Central memory CD8-positive, alpha-beta T cell (primary cell): ENCODE results near the gene TRPM5.
A peak's percentile ranks its signal among the peaks of the same experiment; 100 is the strongest.

ENCODE experiments used
- ATAC-seq: fragments of 150-1000 bp; cut with Tn5 transposase; replicated peaks from 2 replicates; pipeline ENCODE4 v1.10.0; 2022; ENCODE audit warnings: mild to moderate bottlenecking, moderate FRiP score, moderate number of reproducible peaks; ENCODE audit not compliant: poor library complexity, severe bottlenecking; ENCODE audit errors: extremely low read depth
- DNase-seq, 2 donors: peaks; one replicate each; pipeline ENCODE4 v3.0.0; 2021; ENCODE audit warnings: low spot score in 2 of 2
- H3K27ac Mint-ChIP-seq: one replicate; pipeline ENCODE4 v1.8.0; 2022; ENCODE audit warnings: low read depth, mild to moderate bottlenecking, moderate library complexity, mixed read lengths
- H3K27me3 Mint-ChIP-seq: one replicate; pipeline ENCODE4 v1.8.0; 2022; ENCODE audit warnings: mixed read lengths
- H3K36me3 Mint-ChIP-seq: one replicate; pipeline ENCODE4 v1.8.0; 2022; ENCODE audit warnings: mild to moderate bottlenecking, moderate library complexity, mixed read lengths; ENCODE audit not compliant: insufficient read depth
- H3K4me1 Mint-ChIP-seq: one replicate; pipeline ENCODE4 v1.8.0; 2022; ENCODE audit warnings: mixed read lengths
- H3K4me3 Mint-ChIP-seq: one replicate; pipeline ENCODE4 v1.8.0; 2022; ENCODE audit warnings: mild to moderate bottlenecking, moderate library complexity, mixed read lengths
- H3K9me3 Mint-ChIP-seq: one replicate; pipeline ENCODE4 v1.8.0; 2022; ENCODE audit warnings: mixed read lengths

TRPM5 gene

DNA sequence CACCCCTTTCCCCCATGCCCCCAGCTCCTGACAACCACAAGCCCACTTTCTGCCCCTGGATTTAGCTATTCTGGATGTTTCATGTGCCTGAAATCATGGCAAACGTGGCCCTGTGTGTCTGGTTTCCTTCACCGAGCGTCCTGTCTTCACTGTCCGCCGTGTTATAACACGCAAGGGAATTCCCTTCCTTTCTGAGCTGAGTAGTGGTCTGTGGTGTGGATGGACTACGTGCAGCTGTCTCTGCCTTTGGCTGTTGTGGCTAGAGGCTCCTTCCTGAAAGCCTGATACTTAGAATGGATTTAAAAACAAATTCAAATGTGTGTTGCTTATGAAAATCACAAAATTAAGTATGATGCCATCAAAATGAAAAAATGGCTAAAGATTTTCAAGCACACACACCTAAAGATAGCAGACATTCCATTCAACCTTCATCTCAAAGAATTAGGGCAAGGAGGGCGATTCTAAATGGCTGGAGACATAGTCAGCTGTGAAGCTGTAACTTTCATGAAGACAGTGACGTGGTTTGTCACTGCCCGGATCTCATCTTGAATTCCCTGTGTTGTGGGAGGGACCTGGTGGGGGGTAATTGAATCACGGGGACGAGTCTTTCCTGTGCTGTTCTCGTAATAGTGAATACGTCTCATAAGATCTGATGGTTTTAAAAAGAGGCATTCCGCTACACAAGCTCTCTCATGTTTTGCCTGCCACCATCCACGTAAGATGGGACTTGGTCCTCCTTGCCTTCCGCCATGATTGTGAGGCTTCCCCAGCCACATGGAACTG is 31.0 kb upstream of the TRPM5 start:
- Mint-ChIP-seq H3K27ac (no peak overlapping the region), H3K9me3 (peaks cover 14% of the 10 kb centered on the region), H3K4me3 (no peak overlapping the region), H3K36me3 (no peaks in the 10 kb centered on the region), H3K27me3 (no peaks in the 10 kb centered on the region), H3K4me1 (peaks cover 11% of the 10 kb centered on the region)
- no peak for DNase-seq
- ATAC-seq: no peak

DNA sequence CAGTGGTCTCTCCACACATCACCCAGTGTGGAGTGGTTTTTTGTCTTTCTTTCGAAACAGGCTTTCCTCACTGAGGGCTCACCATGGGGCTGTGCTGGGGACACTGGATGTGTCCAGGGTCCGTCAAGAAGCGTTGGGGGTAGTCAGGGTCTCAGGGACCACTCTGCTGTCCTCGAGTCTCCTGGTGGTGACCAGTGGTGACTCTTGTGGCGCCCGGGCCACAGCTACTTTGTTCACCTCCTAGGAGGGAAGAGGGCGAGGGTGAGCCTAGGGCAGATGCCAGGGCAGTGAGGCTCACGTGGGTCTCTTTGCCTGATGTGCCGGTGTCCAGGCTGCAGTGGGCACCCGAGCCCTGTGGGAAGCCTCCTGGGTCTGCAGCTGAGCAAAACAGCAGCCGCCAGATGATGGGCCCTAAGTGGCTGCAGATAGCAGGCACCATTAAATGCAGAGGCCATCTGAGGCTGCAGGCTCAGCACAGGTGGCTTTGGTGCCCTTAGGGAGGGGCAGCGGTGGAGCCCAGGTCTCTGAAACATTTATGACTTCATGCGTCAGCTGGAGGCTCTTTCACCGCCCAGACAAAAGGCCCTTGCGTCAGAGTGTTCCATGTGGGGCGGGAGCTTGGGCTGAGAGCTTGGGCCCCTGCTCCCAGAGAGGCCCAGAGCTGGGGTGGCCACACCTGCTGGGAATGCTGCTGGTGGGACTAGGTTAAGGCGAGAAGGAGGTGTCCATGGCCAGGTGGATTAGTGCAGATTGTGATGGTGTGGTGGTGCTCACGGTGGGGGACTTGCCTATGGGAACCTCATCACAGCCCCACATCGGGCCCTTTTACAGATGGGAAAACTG is 30.0 kb upstream of the TRPM5 start:
- no peak overlapping the region for H3K27ac Mint-ChIP-seq
- H3K4me1 Mint-ChIP-seq: peaks cover 11% of the 10 kb centered on the region
- peaks cover 6% of the 10 kb centered on the region for H3K9me3 Mint-ChIP-seq
- no peaks in the 10 kb centered on the region for H3K36me3 Mint-ChIP-seq
- H3K4me3 Mint-ChIP-seq: no peak overlapping the region
- no peaks in the 10 kb centered on the region for H3K27me3 Mint-ChIP-seq
- ATAC-seq (no peak), DNase-seq (peak in 1 of 2 donors; percentile 8)

DNA sequence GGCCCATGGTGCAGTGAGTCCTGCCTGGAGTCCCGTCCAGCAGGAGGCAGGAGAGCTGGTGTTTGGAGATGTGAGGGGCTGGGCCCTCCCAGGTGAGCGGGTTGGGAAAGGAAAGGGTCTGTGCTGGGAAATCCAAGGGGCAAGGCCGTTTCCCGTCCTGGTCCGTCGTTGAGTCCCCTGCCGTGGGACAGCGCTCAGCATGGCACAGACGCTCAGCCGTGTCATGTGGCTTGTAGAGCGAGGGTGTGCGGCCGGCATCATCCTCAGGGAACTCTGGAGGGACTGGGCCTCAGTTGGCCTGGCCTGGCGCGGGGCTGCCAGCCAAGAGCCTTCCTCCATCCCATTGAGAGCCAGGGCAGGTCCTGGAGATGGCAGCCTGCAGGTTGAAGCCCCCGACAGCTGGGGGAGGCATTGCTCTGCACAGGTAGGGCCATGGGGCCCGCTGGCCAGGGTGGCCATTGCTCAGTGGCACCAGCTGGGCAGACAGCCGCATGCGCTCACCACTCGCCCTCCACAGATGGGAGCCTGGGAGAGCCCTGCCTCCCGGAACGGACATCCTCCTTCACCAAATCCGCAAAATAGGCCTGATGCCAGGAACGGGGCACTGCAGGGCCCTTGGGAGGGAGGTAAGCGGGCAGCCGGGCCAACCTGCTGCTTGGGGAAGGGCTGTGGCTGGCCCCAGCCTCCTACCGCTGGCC is 29.2 kb upstream of the TRPM5 start:
- H3K36me3 Mint-ChIP-seq: no peaks in the 10 kb centered on the region
- no peak for ATAC-seq
- no peaks in the 10 kb centered on the region for H3K27me3 Mint-ChIP-seq
- H3K27ac Mint-ChIP-seq: no peak overlapping the region
- no peak overlapping the region for H3K4me3 Mint-ChIP-seq
- H3K4me1 Mint-ChIP-seq: peaks cover 11% of the 10 kb centered on the region
- peaks cover 6% of the 10 kb centered on the region for H3K9me3 Mint-ChIP-seq
- DNase-seq: peak in 1 of 2 donors; percentile 10

DNA sequence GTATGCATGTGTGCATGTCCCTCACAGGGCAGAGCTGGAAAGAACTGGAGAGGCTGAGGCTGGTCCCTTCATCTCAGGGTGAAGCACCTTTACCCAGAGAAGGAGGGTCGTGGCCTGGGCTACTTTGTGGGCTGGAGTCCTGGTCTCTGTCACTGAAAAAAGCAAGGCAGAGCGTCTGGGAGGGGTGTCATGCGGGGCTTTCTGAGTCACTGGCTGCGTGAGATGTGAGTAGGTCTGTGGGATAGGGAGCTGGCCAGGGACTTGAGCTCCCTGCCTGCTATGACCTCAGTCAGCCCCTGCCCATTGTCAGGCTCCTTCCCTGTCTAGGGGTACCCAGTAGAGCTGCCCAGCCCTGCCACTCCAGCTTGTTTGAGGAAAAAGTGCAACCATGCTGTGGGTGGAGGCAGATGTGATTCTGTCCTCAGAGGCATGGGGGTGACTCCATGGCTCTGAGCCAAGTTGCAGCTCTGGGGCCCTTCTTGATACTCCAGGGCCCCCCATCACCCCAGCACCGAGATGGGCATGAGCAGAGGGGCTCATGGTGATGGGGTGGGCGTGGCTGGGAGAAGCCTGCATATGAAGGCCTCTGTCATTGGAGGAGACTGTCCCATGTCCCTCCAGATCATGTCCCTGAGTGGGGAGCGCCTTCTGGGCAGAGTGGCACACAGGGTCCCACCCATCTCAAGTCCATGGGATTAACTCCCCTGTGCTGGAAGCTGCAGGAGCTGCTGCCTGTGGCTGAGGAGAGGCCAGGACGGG is 28.3 kb upstream of the TRPM5 start:
- Mint-ChIP-seq H3K4me3 (no peak overlapping the region), H3K27me3 (no peaks in the 10 kb centered on the region), H3K4me1 (peaks cover 12% of the 10 kb centered on the region), H3K36me3 (no peaks in the 10 kb centered on the region), H3K27ac (no peak overlapping the region), H3K9me3 (no peaks in the 10 kb centered on the region)
- ATAC-seq: no peak
- no peak for DNase-seq

DNA sequence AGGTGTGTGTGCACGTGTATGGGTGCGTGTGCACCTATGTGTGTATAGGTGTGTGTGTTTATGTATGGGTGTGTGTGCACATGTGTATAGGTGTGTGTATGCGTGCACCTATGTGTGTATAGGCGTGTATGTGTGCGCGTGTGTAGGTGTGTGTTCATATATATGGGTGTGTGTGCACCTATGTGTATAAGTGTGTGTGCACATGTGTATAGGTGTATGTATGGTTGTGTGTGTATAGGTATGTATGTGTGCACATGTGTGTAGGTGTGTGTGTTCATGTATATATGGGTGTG is 27.4 kb upstream of the TRPM5 start:
- DNase-seq (no peak), ATAC-seq (no peak)
- Mint-ChIP-seq H3K27me3 (no peaks in the 10 kb centered on the region), H3K9me3 (no peaks in the 10 kb centered on the region), H3K36me3 (peaks cover 3% of the 10 kb centered on the region), H3K4me1 (peaks cover 20% of the 10 kb centered on the region), H3K4me3 (no peak overlapping the region), H3K27ac (no peak overlapping the region)

DNA sequence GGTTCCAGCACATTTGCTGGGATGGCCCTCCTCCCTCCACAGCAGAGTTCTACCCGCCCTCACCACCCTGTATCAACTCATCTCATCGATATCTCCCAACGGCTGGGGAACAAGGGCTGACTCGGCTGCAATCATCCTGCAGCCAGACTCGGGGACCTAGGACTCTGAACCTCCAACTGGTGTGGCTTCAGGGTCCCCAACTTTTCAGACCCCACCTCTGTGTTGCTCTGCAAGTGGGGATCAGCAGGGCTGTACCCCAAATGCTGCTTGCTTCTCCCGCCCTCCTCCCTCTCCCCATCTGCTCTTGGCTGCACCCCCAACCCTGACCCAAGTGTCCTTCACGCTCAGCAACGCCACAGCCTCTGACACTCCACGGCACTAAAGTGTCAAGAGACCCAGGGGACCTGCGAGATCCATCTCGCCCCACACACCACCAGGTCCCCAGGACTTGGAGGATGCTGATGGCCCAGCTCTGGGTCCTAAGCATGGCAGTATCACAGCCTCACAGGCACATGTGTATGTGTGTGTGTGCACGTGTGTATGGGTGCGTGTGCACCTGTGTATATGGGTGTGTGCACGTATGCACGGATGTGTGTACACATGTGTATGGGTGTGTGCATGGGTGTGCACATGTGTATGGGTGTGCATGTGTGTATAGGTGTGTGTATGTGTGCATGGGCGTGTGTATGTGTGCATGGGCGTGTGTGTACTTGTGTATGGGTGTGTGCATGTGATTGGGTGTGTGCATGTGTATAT is 26.9 kb upstream of the TRPM5 start:
- no peaks in the 10 kb centered on the region for H3K27me3 Mint-ChIP-seq
- DNase-seq: peak in 1 of 2 donors; percentile 11
- peaks cover 3% of the 10 kb centered on the region for H3K36me3 Mint-ChIP-seq
- H3K4me3 Mint-ChIP-seq: no peak overlapping the region
- H3K9me3 Mint-ChIP-seq: no peaks in the 10 kb centered on the region
- H3K27ac Mint-ChIP-seq: no peak overlapping the region
- H3K4me1 Mint-ChIP-seq: peaks cover 25% of the 10 kb centered on the region
- no peak for ATAC-seq

DNA sequence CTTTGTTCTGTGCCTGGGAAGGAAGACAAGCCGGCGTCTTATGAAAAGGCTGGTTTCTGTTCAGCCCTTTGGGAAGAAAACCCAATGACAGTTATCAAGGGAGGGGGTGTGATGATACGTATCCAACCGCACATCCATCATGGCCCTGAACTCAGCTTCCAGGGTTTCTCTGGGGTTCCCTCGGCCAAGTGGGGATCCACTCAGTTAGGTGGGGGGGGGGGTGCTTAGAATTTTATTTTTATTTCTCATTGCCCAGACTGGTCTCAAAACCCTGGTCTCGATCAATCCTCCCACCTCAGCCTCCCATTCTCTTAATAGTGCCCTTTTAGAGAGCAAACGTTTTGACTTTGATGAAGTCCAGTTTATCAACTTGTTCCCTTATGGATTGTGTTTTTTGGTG is 26.2 kb upstream of the TRPM5 start:
- Mint-ChIP-seq H3K36me3 (peaks cover 4% of the 10 kb centered on the region), H3K27ac (no peak overlapping the region), H3K4me1 (peaks cover 25% of the 10 kb centered on the region), H3K27me3 (no peaks in the 10 kb centered on the region), H3K9me3 (no peaks in the 10 kb centered on the region), H3K4me3 (no peak overlapping the region)
- ATAC-seq (no peak), DNase-seq (no peak)

DNA sequence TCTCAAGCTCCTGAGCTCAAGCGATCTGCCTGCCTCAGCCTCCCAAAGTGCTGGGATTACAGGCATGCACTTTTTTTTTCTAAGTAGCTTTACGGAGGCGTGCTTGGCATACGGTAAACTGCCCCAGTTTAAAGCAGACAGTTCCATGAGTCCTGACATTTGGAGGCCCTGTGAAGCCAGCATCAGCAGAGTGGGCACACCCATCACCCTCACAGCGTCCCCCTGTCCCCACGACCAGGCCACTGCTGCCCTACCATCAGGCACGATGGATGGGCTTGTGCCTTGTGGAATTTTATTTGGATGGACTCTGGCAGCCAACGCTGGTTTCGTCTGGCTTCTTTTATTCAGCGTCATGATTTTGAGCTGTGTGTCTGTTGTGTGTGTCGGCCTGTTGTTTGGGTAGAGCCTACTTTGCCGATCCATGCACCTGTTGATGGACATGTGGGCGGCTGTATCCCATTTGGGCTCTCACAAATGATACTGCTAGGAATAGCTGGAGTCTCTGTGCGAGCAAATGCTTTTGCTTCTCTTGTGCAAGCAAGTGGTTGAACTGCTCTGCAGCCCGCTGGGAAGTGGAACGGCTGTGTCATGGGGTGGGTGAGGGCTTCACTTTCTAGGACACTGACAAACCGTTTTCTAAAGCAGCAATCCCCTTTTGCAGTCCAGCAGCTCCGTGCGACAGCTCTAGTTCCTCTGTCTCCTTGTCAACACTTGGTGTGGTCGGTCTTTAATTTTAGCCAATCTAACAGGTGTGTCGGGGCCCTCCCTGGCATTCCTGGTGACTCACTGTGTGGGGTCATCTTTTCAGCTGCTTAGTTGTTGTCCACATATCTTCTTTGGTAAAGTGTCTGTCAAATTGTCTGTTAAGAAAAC is 24.3 kb upstream of the TRPM5 start:
- ATAC-seq (no peak), DNase-seq (peak in 1 of 2 donors; percentile 10)
- no peaks in the 10 kb centered on the region for H3K9me3 Mint-ChIP-seq
- H3K36me3 Mint-ChIP-seq: peaks cover 6% of the 10 kb centered on the region
- H3K4me3 Mint-ChIP-seq: no peak overlapping the region
- H3K27ac Mint-ChIP-seq: no peak overlapping the region
- H3K27me3 Mint-ChIP-seq: no peaks in the 10 kb centered on the region
- H3K4me1 Mint-ChIP-seq: peaks cover 25% of the 10 kb centered on the region

DNA sequence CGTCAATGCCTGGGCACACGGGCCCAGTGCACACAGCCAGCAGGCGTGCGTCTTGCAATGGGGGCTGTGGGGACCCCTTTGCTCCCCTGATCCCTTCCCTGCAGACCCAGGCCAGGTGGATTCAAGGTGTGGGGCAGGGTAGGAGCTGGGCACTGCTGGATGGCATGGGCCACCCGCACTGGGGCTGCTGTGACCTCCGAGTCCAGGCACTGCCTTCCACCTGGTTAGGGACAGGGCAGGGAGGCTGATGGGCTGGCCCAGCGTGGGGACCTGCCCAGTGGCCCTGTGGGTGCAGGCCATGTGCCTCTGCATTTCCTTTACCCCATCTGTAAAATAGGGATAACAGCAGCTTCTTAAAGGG is 23.4 kb upstream of the TRPM5 start:
- peak overlapping the region; percentile 68 for H3K4me3 Mint-ChIP-seq
- no peaks in the 10 kb centered on the region for H3K9me3 Mint-ChIP-seq
- DNase-seq (no peak), ATAC-seq (no peak)
- no peaks in the 10 kb centered on the region for H3K27me3 Mint-ChIP-seq
- H3K36me3 Mint-ChIP-seq: peaks cover 6% of the 10 kb centered on the region
- no peak overlapping the region for H3K27ac Mint-ChIP-seq
- peaks cover 25% of the 10 kb centered on the region for H3K4me1 Mint-ChIP-seq

DNA sequence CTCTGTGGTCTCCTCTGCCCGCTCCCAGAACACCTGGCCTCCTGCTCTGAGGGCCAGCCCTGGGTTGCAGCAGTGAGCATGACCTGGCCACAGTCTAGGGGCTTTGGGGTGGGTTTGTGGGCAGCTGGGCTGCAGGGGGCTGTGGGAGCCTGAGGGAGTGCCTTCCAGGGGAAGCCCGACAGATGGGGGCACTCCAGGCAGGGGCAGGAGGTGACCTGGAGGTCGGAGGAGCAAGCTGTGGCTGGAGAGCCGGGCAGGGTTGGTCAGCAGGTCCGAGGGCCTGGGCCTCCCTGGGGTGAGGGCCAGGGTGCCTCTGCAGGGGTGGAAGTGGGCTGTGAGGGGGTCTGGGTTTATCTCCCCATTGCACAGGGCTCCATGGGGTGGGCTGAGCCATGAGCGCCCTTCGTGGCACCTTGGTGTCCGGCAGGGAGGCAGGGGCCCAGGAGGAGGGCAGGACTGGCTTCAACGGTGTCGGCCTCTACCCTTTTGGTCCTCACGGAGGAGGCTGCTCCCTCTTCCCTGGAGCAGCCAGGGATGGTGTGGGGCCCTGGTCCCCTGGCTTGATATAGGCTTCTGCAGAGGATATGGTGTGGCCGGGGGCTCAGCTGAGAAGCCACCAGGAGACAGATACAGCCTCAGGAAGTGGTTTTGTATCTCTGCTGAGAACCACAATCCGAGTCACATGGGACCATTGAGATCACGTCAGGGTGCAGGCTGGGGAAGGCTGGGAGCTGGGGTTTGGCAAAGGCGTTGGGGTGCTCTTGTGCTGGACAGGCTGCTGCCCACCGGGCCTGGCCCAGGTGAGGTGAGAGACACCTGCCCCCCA is 22.8 kb upstream of the TRPM5 start:
- no peak overlapping the region for H3K27ac Mint-ChIP-seq
- peak in 1 of 2 donors; percentile 53 for DNase-seq
- peaks cover 6% of the 10 kb centered on the region for H3K36me3 Mint-ChIP-seq
- no peaks in the 10 kb centered on the region for H3K27me3 Mint-ChIP-seq
- peaks cover 22% of the 10 kb centered on the region for H3K4me1 Mint-ChIP-seq
- peak overlapping the region; percentile 68 for H3K4me3 Mint-ChIP-seq
- no peaks in the 10 kb centered on the region for H3K9me3 Mint-ChIP-seq
- peak; percentile 97 for ATAC-seq
